GM12878 (cell line): ENCODE results near the gene KLHL5.

Experiments used
- CTCF ChIP-seq, 3 experiments: IDR thresholded peaks in 2 of 3; conservative IDR thresholded peaks in 1 of 3; 2 replicates each; pipeline ENCODE4 v1.5.1; 2011; ENCODE audit warnings: low read depth in 3 of 3, low read length in 3 of 3, mild to moderate bottlenecking in 3 of 3, control low read depth in 2 of 3, moderate library complexity in 2 of 3, inconsistent platforms in 1 of 3, mixed read lengths in 1 of 3; ENCODE audit not compliant: control insufficient read depth in 2 of 3, insufficient read depth in 1 of 3; ENCODE audit errors: extremely low read depth in 1 of 3
- ZNF384 ChIP-seq: IDR thresholded peaks from 2 replicates; pipeline ENCODE4 v1.6.1; 2012; ENCODE audit warnings: low read depth, mild to moderate bottlenecking, low read length, improper control_type of control experiment, borderline replicate concordance

GRCh38 chr4:39042366-39042765, 19.7 kb upstream of the KLHL5 start:
- no peak for TF ChIP-seq ZNF384
- TF ChIP-seq CTCF (IDR thresholded peaks at IDR 0.05 in 2 of 3, conservative IDR thresholded peaks at IDR 0.05 in 1 of 3; ENCODE audit: control insufficient read depth in 2 of 3, extremely low read depth in 1 of 3, insufficient read depth in 1 of 3, low read depth in 3 of 3, low read length in 3 of 3): no peak
